Coronary artery (tissue), 2 donors: Measurements from ENCODE around the gene KCND3.

Source experiments
- DNase-seq: peaks from one replicate; pipeline ENCODE4 v3.0.0-alpha.2; 2017; ENCODE audit warnings: low spot score
- H3K27ac ChIP-seq, 2 donors: fragments of 200-600 bp; sonication (generic); one replicate each; pipeline ENCODE4 v1.5.1; 2016 to 2019
- H3K4me3 ChIP-seq: fragments of 200-600 bp; sonication (generic); 2 replicates; pipeline ENCODE4 v1.5.1; 2016; ENCODE audit warnings: mild to moderate bottlenecking, moderate library complexity
- TF ChIP-seq, protein P1 (sequence below): fragments of 200-600 bp; sonication (generic); IDR thresholded peaks from one replicate; pipeline ENCODE4 v1.5.1; 2019; ENCODE audit warnings: antibody characterized with exemption

The KCND3 gene

DNA sequence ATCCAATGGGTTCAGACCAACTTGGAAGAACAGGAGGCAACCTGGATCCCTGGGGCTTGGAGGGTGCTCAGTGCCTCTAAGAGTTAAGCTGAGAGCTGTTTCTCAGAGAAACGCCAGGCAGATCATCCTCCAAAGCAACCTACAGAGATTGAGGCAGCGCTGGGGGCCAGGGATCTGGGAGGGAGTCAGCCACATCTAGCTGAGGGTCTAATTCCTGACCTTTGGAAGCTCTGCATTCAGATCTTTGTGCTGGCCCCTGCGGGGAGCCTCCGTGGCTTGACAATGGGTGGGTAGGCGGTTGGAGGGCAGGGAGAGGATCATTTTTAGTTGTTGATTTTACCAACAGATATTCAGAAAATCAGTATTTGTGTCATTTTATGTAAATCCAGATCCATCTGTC, 154.5 kb downstream of the KCND3 start:
- no peak for DNase-seq
- Histone ChIP-seq H3K27ac (no peak overlapping the region), H3K4me3 (no peak overlapping the region)
- TF ChIP-seq, protein P1, sequence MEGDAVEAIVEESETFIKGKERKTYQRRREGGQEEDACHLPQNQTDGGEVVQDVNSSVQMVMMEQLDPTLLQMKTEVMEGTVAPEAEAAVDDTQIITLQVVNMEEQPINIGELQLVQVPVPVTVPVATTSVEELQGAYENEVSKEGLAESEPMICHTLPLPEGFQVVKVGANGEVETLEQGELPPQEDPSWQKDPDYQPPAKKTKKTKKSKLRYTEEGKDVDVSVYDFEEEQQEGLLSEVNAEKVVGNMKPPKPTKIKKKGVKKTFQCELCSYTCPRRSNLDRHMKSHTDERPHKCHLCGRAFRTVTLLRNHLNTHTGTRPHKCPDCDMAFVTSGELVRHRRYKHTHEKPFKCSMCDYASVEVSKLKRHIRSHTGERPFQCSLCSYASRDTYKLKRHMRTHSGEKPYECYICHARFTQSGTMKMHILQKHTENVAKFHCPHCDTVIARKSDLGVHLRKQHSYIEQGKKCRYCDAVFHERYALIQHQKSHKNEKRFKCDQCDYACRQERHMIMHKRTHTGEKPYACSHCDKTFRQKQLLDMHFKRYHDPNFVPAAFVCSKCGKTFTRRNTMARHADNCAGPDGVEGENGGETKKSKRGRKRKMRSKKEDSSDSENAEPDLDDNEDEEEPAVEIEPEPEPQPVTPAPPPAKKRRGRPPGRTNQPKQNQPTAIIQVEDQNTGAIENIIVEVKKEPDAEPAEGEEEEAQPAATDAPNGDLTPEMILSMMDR, result no peak

DNA sequence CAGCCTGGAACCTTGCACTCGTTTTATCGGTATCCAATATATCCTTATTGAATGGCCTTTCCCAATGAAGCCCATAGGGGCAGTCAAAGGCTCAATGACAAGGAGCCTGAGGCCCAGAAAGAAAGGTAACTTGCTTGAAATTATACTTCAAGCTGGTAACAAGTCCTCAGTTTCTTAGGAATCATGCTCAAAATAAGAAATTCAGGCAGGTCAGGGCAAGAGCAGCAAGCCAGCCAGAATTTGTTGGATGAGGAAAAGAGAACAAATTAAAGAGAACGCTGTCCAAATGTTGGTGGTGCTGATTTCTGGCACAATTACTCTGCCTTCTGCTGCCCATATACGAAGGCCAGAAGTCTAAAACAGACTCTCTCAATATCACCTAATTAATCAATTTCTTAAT, 156.1 kb downstream of the KCND3 start:
- no peak overlapping the region for H3K4me3 ChIP-seq
- DNase-seq, result no peak
- no peak overlapping the region for H3K27ac ChIP-seq
- TF ChIP-seq, protein P1, result no peak

- Histone ChIP-seq H3K27ac (no peak overlapping the region), H3K4me3 (no peak overlapping the region)
- TF ChIP-seq, protein P1, result no peak
- no peak for DNase-seq
Observed at GRCh38 chr1:111832521-111833155, 156.8 kb downstream of the KCND3 start.

GRCh38 chr1:111831153-111831552, 158.3 kb downstream of the KCND3 start:
- no peak overlapping the region for H3K27ac ChIP-seq
- TF ChIP-seq, protein P1, result no peak
- no peak overlapping the region for H3K4me3 ChIP-seq
- DNase-seq, result no peak

DNA sequence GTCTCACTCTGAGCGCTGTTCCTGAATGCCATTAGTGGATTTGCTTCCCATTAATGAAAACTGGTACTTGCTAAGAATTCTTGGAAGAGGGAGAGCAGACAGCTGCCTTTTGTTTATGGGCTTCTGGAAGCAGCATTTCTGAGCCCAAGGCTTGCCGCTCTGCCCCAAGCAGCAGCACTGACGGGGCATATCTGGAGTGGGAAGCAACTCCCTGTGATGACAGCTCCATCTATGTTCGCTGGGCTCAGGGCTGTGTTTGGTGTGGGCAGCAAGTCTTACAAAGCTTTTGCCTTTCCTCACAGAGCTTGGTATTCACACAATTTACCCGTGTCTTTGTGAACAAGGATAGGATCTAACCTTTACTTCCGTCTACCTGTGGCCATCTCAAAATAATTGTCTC, 161.5 kb downstream of the KCND3 start:
- Histone ChIP-seq H3K27ac (no peak overlapping the region), H3K4me3 (no peak overlapping the region)
- no peak for DNase-seq
- TF ChIP-seq, protein P1, result no peak

DNA sequence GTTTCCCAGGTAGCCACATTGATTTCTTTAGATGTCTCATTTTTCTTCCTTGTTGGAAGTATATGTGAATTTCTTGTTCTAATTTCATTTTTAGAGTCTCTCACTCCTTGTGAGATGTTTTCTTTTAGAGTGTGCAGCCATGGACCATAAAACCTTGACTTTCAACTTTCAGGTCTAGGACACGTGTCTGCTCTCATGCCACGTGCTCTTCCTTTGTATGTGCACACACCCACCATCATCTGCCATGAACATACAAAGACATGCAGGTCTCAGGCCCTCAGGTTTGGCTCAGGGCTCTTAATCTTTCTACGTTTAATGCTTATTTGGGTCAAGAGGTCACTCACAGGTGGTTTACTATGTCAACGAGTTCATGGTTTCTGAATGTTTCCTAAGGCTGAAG, 163.2 kb downstream of the KCND3 start:
- no peak for DNase-seq
- no peak overlapping the region for H3K4me3 ChIP-seq
- TF ChIP-seq, protein P1, result no peak

GRCh38 chr1:111825217-111825616, 164.3 kb downstream of the KCND3 start:
- DNase-seq, result no peak
- H3K4me3 ChIP-seq, result no peak overlapping the region
- TF ChIP-seq, protein P1, result no peak
- no peak overlapping the region for H3K27ac ChIP-seq

More for the DNA sequence above, 163.2 kb downstream of the KCND3 start:
- H3K27ac ChIP-seq, result no peak overlapping the region
